Measurements from ENCODE around the gene PAX5. TPM values are rescaled to one million over a fixed set of nuclear protein-coding genes. Genes with fewer than 3 reads are reported as not detected.

PAX5 gene
- polyA plus RNA-seq, 1 of the 3 experiments (the other 2 are of a cell fraction), result 0.05 TPM

DNA sequence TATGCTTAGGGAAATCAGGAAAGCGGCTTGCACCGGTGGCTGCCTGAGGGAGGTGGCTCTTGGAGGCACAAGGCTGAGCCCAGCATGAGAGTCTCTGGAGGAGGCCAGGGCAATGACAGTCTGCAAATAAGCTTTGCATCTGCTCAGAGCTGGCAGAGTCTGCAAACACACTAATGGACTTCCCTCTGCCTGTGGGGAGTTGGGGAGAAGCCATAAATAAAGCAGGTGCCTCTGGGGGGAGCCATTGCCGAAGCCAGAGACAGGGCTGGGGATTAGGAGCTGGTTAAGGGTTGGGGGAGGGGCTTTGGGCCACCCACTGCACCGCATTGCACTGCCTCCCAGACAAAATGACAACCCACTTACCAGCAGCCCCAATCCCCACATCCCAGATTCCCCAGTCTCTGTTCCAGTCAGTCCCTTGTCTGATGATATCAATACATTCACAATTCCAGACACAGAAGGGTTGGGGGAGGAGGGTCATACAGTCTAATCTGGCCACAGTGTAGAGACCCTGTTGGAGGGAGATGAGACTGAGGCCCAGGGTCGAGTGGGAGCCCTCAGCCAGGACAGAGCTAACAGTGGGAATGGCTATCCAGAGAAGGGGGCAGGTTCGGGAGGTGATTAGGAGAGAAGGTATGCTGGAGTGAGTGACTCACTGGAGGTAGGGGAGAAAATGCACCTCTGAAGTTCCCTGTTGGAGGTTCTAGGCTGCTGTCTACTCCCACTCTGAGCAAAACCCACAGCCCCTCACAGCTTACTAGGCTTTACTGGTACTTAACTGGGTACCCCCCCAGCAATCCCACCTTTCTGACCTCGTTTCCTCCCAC lies 53.7 kb downstream of the PAX5 start:
- Histone ChIP-seq H3K79me2 (ENCODE audit: insufficient read depth) (no peaks in the 10 kb centered on the region), H3K9me2 (no peaks in the 10 kb centered on the region), H3K36me3 (replicated peaks in 1 of 2; ENCODE audit: control insufficient read depth in 1 of 2, insufficient read depth in 2 of 2, low read length in 1 of 2) (no peaks in the 10 kb centered on the region), H3K4me2 (no peak overlapping the region), H3K4me1 (ENCODE audit: control insufficient read depth in 1 of 2, insufficient read depth in 2 of 2, low read depth in 1 of 2, low read length in 1 of 2) (peaks cover 0 to 13% of the 10 kb centered on the region in 2 experiments; a peak in 1 of 4 replicates), H3K9me3 (no peaks in the 10 kb centered on the region), H3K4me3 (ENCODE audit: low read depth in 2 of 2, low read length in 1 of 2) (no peak overlapping the region), H3K27me3 (ENCODE audit: insufficient read depth) (peaks cover 21% of the 10 kb centered on the region; the same call in 1 of the 2 replicates), H4K20me1 (ENCODE audit: insufficient read depth) (no peaks in the 10 kb centered on the region), H3K27ac (ENCODE audit: low read depth in 2 of 2, low read length in 1 of 2) (peak overlapping the region in 1 of 2 experiments; percentile 22; a peak in 1 of 4 replicates), H2AFZ (ENCODE audit: low read depth) (no peak overlapping the region), H3F3A (replicated peaks; ENCODE audit: insufficient read depth) (no peaks in the 10 kb centered on the region), H3K9ac (no peak overlapping the region)
- peak; percentile 72 for DNase-seq
- WGBS (ENCODE audit: low lambda C conversion rate), result 44% methylated on average over 7 of the region's 7 CpGs
- CTCF ChIA-PET, result interaction anchor here (0.6 to 3.0 kb wide), 14 partner anchors 9 to 350 kb away, joined by 3 to 19 read pairs (median 3); no protein-coding TSS in a partner anchor
- TF ChIP-seq MXI1 (IDR thresholded peaks at IDR 0.05; ENCODE audit: low read depth, low read length) (peak; percentile 10; the same call in 1 of the 2 replicates), POLR2AphosphoS5 (IDR thresholded peaks at IDR 0.05; ENCODE audit: low read depth, low read length) (no peak), RXRA (IDR thresholded peaks at IDR 0.05; ENCODE audit: borderline replicate concordance, low read depth) (no peak), RAD21 (IDR thresholded peaks at IDR 0.05; ENCODE audit: low read length) (peak; percentile 68), SMC3 (IDR thresholded peaks at IDR 0.05; ENCODE audit: low read depth, low read length) (peak; percentile 28; the same call in 1 of the 2 replicates)
- TF ChIP-seq, protein P1, sequence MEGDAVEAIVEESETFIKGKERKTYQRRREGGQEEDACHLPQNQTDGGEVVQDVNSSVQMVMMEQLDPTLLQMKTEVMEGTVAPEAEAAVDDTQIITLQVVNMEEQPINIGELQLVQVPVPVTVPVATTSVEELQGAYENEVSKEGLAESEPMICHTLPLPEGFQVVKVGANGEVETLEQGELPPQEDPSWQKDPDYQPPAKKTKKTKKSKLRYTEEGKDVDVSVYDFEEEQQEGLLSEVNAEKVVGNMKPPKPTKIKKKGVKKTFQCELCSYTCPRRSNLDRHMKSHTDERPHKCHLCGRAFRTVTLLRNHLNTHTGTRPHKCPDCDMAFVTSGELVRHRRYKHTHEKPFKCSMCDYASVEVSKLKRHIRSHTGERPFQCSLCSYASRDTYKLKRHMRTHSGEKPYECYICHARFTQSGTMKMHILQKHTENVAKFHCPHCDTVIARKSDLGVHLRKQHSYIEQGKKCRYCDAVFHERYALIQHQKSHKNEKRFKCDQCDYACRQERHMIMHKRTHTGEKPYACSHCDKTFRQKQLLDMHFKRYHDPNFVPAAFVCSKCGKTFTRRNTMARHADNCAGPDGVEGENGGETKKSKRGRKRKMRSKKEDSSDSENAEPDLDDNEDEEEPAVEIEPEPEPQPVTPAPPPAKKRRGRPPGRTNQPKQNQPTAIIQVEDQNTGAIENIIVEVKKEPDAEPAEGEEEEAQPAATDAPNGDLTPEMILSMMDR (IDR thresholded peaks at IDR 0.05), result no peak; the same call in 1 of the 2 replicates
- POLR2A ChIA-PET, result no interaction called here

DNA sequence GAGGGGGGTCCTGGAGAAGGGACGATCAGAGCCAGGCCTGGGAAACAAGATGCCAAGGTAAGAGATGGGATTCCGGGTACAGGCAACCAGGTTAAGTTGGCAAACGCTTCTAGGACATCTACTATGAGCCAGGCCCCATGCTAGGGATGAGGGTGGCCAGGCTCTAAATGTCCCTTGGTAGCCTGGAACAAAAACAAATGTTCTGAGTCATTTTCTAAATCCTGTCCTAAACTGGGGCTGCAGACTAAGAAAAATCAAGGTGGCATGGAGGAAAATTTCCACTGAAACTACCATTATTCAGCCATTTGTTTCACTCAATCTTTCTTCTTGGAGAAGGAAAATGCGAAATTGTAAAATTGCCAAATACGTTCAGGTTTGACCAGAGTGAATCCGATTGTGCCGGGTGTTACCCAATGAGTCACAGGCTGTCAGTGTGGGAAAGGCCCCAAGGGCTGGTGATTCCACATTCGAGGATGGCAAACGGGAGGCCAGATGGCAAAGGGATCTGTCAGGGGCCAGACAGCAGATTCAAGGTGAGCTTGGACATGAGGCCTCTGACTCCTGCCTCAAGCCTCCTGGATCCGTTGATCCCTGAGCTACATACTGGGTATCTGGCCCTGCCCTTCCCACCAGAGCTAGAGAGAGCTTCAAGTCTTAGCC lies 57.6 kb downstream of the PAX5 start:
- H3K79me2 ChIP-seq (ENCODE audit: insufficient read depth), result no peaks in the 10 kb centered on the region
- no peaks in the 10 kb centered on the region for H3K9me2 ChIP-seq
- POLR2A ChIA-PET, result no interaction called here
- H3K4me2 ChIP-seq, result no peak overlapping the region
- no peak overlapping the region for H3K9ac ChIP-seq
- H3K27ac ChIP-seq (ENCODE audit: low read depth in 2 of 2, low read length in 1 of 2), result no peak overlapping the region
- peaks cover 5% of the 10 kb centered on the region; the same call in 1 of the 2 replicates for H3K27me3 ChIP-seq (ENCODE audit: insufficient read depth)
- H3K36me3 ChIP-seq (replicated peaks in 1 of 2; ENCODE audit: control insufficient read depth in 1 of 2, insufficient read depth in 2 of 2, low read length in 1 of 2), result no peaks in the 10 kb centered on the region
- H3K4me1 ChIP-seq (ENCODE audit: control insufficient read depth in 1 of 2, insufficient read depth in 2 of 2, low read depth in 1 of 2, low read length in 1 of 2), result peaks cover 0 to 13% of the 10 kb centered on the region in 2 experiments; a peak in 1 of 4 replicates
- H3F3A ChIP-seq (replicated peaks; ENCODE audit: insufficient read depth), result no peaks in the 10 kb centered on the region
- CTCF ChIA-PET, result interaction anchor here (0.7 kb wide), 1 partner anchor 103 kb away, joined by 3 read pairs; no protein-coding TSS in a partner anchor
- no peaks in the 10 kb centered on the region for H4K20me1 ChIP-seq (ENCODE audit: insufficient read depth)
- no peak for DNase-seq
- TF ChIP-seq FOSL2 (IDR thresholded peaks at IDR 0.05; ENCODE audit: borderline replicate concordance, low read depth), result no peak
- TF ChIP-seq FOXJ3 (CRISPR knock-in tag; IDR thresholded peaks at IDR 0.05), result no peak
- no peak overlapping the region for H2AFZ ChIP-seq (ENCODE audit: low read depth)
- H3K9me3 ChIP-seq, result no peaks in the 10 kb centered on the region
- H3K4me3 ChIP-seq (ENCODE audit: low read depth in 2 of 2, low read length in 1 of 2), result no peak overlapping the region
- 60% methylated on average over 10 of the region's 10 CpGs for WGBS (ENCODE audit: low lambda C conversion rate)
